GM19395 (cell line): Measurements from ENCODE around the gene STEAP1B.

Source experiments
- ATAC-seq: cut with Tn5 transposase; IDR thresholded peaks from one replicate; pipeline ENCODE4 v1.9.1; 2021; ENCODE audit warnings: mild to moderate bottlenecking, moderate library complexity; ENCODE audit not compliant: unreplicated experiment

The STEAP1B gene

DNA sequence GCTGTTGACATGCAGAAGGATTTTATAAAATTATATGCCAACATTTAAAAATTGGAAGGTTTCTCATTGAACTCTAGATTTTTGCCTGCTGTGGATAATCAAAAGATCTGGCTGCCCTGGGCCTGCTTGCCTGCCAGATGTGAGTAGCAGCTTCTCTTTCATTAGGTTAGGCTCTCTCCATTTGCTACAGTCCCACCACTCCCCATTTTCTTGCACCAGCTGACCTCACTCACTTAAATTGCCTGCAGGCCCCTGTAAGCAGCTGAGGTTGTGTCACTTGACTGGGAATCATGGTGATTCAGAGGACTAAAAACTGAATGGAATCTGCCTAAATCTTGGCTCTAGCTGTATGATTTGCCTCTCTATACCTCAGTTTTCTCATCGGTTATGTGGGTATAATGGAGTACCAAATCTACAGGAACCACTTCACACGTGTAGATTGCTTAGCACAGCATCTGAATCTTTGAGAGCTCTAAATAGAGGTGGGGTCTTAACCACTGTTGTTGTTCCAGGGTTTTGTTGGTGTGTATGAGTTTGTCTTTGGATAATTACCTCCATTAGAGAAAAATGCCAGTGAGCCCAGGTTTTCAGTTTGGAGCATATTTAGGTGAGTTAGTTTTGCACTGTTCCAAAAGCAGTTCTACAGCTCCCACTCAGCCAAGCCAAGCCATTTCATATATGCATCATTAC, 124.5 kb downstream of the STEAP1B start:
- ATAC-seq: no peak

DNA sequence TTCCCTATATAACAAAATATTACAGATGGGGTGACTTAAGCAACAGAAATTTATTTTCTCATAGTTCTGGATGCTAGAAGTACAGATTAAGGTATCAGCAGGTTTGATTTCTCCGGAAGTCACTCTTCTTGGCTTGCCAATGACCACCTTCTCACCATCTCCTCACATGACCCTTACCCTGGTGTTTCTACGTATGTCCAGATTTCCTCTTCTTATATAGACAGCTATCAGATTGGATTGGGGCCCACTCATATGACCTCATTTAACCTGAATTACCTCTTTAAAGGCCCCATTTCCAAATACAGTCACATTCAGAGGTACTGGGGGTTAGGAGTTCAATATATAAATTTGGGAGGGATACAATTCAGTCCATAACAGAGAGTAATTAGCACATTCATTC, 126.1 kb downstream of the STEAP1B start:
- no peak for ATAC-seq

DNA sequence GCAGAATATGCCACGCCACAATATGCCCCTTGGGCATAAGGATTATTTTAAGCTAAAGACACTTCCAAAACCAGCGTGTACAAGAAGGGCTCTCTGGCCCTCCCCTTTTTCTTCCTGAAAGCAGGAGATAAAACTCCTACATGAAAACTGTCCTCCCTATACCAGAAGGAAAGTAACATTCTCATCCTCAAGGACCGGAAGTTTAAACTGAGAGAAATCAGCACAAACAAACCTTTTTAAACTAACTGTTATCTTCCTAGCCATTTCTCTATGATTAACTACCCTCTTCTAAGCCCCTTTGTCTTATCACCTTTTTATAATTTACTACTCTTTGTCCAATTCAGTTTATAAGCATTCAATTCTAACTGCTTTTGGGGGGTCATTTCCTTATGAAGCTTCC, 126.6 kb downstream of the STEAP1B start:
- ATAC-seq: no peak

DNA sequence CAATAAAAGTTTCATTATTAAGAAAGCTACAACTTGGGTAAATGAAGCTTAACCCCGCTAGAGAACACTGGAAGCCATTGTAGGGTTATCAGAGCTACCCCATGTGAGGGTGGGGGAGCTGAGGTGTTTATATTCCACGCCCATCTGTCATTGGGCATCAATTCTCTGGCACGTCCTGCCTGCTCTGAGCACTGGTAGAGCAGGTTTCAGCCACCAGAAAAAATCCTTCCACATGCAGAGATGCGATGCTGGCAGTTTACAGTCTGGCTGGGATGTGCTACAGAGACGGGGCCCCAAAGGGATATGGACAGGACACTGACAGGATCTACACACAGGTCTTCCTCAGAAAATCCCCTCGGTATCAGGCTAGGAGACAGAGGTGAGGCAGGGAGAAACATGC, 127.1 kb downstream of the STEAP1B start:
- no peak for ATAC-seq

DNA sequence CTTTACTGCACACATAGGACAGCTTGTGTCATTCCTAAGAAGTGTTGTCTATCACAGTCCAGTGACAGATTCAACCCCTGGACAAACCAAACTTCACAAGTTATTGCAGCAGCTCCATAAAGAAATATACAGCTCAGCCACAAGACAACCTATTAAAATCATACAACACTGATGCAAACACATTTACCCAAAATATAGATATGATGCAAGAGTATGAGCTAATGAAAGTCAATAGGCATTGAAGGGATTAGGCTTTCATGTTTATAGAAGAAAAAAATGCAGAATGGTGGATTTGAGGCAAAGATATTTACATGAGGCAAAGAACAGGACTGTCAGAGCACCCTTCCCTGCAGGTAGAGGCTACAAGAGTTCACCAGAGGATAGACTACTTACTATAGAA, 128.1 kb downstream of the STEAP1B start:
- ATAC-seq: no peak
